ENCODE measurements around the gene CEP164.

DNA sequence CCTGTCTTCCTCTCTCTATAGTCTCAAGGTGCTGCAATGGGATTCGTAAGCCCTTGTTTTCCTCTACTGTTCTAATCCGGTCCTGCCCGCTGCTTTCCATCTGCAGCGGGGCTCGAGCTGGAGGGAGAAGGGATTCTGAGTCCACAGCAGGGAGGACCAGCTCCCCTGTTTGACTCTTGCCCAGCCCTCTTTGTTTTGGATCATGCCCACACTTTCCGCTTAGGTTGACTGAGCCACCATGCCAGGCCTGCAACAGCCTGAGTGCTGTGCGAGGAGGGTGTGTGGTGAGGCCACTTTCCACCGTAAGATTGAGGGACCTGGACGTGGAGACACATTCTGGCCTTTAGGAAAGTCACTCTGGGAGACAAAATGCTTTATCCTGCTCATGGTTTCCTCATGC lies 58.3 kb downstream of the CEP164 start:
- TF ChIP-seq GATA2 (IDR thresholded peaks at IDR 0.05; ENCODE audit: low read depth, low read length) (no peak), GATA3 (IDR thresholded peaks at IDR 0.05; ENCODE audit: low read depth, low read length) (no peak)

All from SH-SY5Y (cell line).